Measurements from ENCODE around the gene GAK. TPM values are rescaled to one million over a fixed set of nuclear protein-coding genes. Genes with fewer than 3 reads are reported as not detected.
A peak's percentile ranks its signal among the peaks of the same experiment; 100 is the strongest.

GAK gene
- total RNA-seq, 1 experiment from 2014 or later, result 86.6 TPM

DNA sequence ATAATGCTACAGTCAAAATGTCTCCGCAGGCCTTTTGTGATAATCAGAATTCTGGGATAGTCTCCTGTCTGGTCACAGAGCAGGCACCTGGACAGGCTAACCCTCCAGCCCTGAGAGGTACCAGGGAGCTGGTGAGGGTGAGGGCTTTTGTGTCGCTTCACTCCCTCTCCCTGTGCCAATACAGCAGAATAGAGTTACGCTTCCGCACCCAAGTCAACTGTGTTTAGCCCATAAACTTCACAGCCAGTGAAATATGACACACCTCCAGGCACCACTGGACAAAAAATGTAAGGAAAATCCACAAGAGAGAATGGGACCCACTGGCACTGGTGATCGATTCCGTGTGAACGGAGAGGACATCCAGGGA, 1.3 kb downstream of the GAK start:
- POLR2A ChIA-PET, result interaction anchor here (1.0 kb wide), 1 partner anchor 57 kb away, joined by 10 read pairs; no protein-coding TSS in a partner anchor
- Histone ChIP-seq H3K4me3 (ENCODE audit: low read depth in 2 of 2, low read length in 2 of 2) (peak overlapping the region; percentile 90 to 97), H3K4me1 (ENCODE audit: control insufficient read depth, insufficient read depth, low read length) (peaks cover 15% of the 10 kb centered on the region), H3K27me3 (ENCODE audit: control insufficient read depth, insufficient read depth, low read length) (no peaks in the 10 kb centered on the region), H3K9me3 (ENCODE audit: control insufficient read depth, insufficient read depth, low read depth, low read length) (no peaks in the 10 kb centered on the region), H3K27ac (ENCODE audit: low read length) (peak overlapping the region; percentile 66), H3K36me3 (ENCODE audit: control insufficient read depth, insufficient read depth, low read length) (peaks cover 4% of the 10 kb centered on the region; the same call in 1 of the 2 replicates)
- TF ChIP-seq TCF7L2 (IDR thresholded peaks at IDR 0.05; ENCODE audit: low read depth, low read length) (no peak), POLR2AphosphoS5 (IDR thresholded peaks at IDR 0.05; ENCODE audit: low read depth, low read length) (no peak), SIN3A (IDR thresholded peaks at IDR 0.05; ENCODE audit: borderline replicate concordance, insufficient read depth, low read depth, low read length) (no peak)
- TF ChIP-seq, protein P1, sequence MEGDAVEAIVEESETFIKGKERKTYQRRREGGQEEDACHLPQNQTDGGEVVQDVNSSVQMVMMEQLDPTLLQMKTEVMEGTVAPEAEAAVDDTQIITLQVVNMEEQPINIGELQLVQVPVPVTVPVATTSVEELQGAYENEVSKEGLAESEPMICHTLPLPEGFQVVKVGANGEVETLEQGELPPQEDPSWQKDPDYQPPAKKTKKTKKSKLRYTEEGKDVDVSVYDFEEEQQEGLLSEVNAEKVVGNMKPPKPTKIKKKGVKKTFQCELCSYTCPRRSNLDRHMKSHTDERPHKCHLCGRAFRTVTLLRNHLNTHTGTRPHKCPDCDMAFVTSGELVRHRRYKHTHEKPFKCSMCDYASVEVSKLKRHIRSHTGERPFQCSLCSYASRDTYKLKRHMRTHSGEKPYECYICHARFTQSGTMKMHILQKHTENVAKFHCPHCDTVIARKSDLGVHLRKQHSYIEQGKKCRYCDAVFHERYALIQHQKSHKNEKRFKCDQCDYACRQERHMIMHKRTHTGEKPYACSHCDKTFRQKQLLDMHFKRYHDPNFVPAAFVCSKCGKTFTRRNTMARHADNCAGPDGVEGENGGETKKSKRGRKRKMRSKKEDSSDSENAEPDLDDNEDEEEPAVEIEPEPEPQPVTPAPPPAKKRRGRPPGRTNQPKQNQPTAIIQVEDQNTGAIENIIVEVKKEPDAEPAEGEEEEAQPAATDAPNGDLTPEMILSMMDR (IDR thresholded peaks at IDR 0.05), result no peak
- TF ChIP-seq, protein P2, sequence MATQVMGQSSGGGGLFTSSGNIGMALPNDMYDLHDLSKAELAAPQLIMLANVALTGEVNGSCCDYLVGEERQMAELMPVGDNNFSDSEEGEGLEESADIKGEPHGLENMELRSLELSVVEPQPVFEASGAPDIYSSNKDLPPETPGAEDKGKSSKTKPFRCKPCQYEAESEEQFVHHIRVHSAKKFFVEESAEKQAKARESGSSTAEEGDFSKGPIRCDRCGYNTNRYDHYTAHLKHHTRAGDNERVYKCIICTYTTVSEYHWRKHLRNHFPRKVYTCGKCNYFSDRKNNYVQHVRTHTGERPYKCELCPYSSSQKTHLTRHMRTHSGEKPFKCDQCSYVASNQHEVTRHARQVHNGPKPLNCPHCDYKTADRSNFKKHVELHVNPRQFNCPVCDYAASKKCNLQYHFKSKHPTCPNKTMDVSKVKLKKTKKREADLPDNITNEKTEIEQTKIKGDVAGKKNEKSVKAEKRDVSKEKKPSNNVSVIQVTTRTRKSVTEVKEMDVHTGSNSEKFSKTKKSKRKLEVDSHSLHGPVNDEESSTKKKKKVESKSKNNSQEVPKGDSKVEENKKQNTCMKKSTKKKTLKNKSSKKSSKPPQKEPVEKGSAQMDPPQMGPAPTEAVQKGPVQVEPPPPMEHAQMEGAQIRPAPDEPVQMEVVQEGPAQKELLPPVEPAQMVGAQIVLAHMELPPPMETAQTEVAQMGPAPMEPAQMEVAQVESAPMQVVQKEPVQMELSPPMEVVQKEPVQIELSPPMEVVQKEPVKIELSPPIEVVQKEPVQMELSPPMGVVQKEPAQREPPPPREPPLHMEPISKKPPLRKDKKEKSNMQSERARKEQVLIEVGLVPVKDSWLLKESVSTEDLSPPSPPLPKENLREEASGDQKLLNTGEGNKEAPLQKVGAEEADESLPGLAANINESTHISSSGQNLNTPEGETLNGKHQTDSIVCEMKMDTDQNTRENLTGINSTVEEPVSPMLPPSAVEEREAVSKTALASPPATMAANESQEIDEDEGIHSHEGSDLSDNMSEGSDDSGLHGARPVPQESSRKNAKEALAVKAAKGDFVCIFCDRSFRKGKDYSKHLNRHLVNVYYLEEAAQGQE (IDR thresholded peaks at IDR 0.05; ENCODE audit: insufficient read depth in 1 of 2, low read depth in 2 of 2, low read length in 1 of 2), result no peak
- DNase-seq (ENCODE audit: low read depth, low spot score) (no peak), ATAC-seq (no peak)
- no TSS peak for BruUV-seq (replicated peaks)
- in situ Hi-C loops (cut with HindIII; ENCODE audit: low pct_unique_long_range_greater_than_20kb, low sequenced_read_pairs), result no loop called here
- intact Hi-C loops (cut with micrococcal nuclease; ENCODE audit: unreplicated experiment), result no loop called here
- CTCF ChIA-PET, result no interaction called here

DNA sequence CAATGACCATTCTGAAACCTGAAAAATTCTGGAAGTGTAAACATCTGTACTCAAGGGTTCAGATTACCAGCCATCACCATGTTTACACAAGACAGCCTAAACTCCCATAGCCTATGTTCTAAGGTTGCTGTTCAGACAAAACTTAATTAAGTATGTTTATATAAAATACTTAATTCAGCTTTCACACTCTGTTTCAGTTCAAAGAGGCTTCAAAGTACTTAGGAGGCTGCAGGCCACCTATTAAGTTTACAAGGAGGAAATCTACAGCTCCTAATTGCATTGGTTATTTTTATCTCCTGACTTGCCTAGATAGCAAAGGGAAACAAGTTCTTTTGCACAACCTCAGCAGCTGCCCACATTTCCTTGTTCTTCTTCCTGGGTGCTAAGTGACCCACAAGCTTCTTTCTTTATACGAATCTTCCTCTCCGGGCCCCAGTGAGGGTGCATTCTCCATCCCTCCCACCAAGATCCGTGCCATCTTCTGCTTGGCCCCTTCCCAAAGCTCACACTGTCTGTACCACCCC, 2.0 kb downstream of the GAK start:
- DNase-seq (ENCODE audit: low read depth, low spot score) (no peak), ATAC-seq (no peak)
- intact Hi-C loops (cut with micrococcal nuclease; ENCODE audit: unreplicated experiment), result no loop called here
- Histone ChIP-seq H3K4me3 (ENCODE audit: low read depth in 2 of 2, low read length in 2 of 2) (peak overlapping the region; percentile 90 to 97; a peak in 3 of 4 replicates), H3K27ac (ENCODE audit: low read length) (0 out of 2 replicates have a peak overlapping the region, but pooled peaks have one; percentile 17), H3K4me1 (ENCODE audit: control insufficient read depth, insufficient read depth, low read length) (peaks cover 21% of the 10 kb centered on the region), H3K27me3 (ENCODE audit: control insufficient read depth, insufficient read depth, low read length) (no peaks in the 10 kb centered on the region), H3K9me3 (ENCODE audit: control insufficient read depth, insufficient read depth, low read depth, low read length) (no peaks in the 10 kb centered on the region), H3K36me3 (ENCODE audit: control insufficient read depth, insufficient read depth, low read length) (peaks cover 4% of the 10 kb centered on the region; the same call in 1 of the 2 replicates)
- in situ Hi-C loops (cut with HindIII; ENCODE audit: low pct_unique_long_range_greater_than_20kb, low sequenced_read_pairs), result no loop called here
- POLR2A ChIA-PET, result interaction anchor here (1.0 kb wide), 1 partner anchor 58 kb away, joined by 10 read pairs; no protein-coding TSS in a partner anchor
- TF ChIP-seq SIN3A (IDR thresholded peaks at IDR 0.05; ENCODE audit: borderline replicate concordance, insufficient read depth, low read depth, low read length) (no peak), POLR2AphosphoS5 (IDR thresholded peaks at IDR 0.05; ENCODE audit: low read depth, low read length) (no peak), TCF7L2 (IDR thresholded peaks at IDR 0.05; ENCODE audit: low read depth, low read length) (no peak)
- TF ChIP-seq, protein P2 (IDR thresholded peaks at IDR 0.05; ENCODE audit: insufficient read depth in 1 of 2, low read depth in 2 of 2, low read length in 1 of 2), result no peak
- TF ChIP-seq, protein P1 (IDR thresholded peaks at IDR 0.05), result no peak
- CTCF ChIA-PET, result interaction anchor here (0.7 kb wide), 1 partner anchor 150 kb away, joined by 4 read pairs; no protein-coding TSS in a partner anchor
- no TSS peak for BruUV-seq (replicated peaks)

Data from Panc1 (cell line).